ENCODE measurements around the gene ASCL5.

The ASCL5 gene

DNA sequence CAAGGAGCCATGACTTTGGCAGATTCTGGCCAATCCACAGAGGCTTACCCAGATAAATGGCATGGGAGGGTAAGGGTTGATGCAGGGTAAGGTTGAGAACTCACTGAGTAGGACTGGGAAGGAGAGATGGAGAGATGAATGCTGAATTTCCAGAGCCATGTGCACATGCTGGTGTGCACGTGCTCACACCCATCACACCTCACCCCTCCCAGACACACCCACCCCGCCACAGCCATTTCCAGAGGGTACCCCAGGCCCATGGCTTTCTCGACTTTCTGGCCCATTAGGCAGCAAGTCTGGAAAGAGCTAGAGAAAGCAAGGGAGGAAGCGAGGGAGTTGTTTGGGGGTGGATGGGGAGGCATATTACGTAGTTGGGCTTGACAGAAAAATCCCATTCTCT is 16.4 kb downstream of the ASCL5 start:
- DNase-seq, result no peak

DNA sequence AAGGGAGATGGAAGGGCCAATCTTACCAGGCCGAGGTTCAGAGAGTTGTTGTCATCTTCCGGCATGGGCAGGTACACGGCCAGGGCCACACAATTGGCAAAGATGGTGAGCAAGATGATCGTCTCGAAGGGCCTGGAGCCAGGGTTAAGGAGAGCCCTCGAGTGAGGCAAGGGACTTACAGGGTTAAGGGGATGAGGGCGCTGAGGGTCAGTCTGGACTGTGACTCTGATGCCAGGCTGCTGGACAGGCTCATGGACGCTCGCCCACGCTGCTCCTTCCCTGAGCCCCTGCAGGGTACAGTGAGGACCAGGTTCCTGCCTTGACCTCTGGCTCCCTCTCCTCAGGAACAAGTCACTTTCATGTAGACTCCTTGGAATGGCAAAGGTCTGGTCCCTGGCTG is 16.8 kb downstream of the ASCL5 start:
- no peak for DNase-seq

DNA sequence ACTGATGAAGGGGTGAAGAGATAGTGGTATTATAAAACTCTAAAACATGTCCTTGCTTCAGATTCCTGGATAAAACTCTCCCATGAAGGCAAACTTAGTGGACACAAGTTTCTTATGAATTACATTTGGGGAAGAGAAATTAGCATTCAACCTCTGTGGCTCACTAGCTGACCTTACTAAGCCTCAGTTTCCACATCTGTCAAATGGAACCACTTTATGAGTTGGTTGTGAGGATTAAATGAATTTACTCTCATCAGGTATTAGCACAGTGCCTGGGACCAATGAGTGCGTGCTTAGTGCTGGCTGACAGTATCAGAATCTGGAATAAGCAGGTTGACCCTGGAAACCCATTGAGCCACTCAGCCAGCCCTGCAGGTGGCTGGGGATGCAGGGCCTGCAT is 17.3 kb downstream of the ASCL5 start:
- no peak for DNase-seq

DNA sequence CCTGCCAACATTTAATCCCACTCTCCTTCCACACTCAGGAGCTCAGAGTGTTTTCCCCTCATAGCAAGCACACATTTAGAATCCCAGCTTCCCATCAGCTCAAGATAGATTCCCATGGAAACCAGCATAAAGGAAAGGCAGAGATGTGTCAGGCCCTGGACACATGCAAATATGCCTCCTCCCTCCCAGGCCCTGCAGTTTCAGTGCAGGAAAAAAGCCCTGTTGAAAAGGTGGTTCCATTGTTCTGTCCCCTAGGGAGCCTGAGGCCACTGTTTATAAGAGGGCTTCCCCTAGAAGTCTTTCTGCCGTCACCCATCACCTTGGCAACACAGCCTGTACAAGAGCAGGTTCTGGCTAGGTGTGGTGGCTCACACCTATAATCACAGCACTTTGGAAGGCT is 18.4 kb downstream of the ASCL5 start:
- DNase-seq, result no peak

DNA sequence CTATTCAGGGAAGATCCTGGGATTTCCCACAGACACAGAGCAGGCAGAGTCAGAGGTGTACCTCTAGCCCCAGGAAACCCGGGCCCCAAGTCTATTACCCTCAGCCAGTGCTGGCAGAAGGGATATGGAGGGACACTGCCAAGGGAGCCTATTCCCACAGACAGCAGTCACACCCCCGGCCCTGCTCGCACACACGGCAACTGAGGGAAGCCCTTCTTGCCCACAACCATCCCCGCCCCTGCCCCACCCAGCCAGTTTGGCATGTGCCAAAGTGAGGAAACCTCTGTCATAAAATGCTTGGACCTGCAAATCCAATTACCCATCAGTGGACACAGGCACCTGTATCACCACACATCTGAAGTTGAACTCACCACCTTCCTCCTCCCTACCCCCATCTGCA is 21.3 kb downstream of the ASCL5 start:
- no peak for DNase-seq

DNA sequence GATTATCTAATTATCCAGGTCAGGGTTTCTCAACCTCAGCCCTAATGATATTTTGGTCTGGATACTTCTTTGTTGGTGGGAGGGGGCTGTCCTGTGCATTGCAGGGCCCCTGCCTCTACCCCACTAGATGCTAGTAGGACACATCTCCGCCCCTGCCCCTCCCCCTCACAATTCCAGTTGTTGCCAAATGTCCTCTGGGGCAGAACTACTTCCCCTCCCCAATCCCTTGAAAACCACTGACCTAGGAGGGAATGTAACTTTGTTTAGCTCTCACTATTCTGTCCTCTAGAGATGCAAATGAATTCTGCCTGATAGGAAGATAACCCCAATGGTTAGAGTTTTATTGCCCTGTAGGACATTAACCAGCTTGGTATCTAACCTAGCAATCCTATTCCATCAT is 22.8 kb downstream of the ASCL5 start:
- DNase-seq, result no peak

DNA sequence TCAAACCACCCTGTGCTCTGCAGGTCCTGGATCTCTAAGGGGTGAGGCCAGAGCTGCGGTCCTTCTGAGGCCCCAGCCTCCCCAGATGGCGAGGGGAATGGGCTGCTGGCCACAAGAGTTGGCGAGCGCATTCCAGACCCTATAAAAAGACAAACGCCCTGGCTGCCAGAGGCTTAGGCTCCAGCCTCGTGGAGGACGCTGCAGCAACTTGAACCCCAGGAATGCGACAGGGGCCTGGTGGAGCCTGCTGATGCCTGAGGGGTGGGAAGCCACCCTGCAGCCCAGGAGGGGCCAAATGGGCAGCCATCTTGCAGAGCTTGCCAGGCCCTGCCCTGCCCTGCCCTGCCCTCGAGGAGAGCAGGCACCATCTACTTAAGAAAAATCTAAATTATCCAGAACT is 23.3 kb downstream of the ASCL5 start:
- DNase-seq, result no peak

DNA sequence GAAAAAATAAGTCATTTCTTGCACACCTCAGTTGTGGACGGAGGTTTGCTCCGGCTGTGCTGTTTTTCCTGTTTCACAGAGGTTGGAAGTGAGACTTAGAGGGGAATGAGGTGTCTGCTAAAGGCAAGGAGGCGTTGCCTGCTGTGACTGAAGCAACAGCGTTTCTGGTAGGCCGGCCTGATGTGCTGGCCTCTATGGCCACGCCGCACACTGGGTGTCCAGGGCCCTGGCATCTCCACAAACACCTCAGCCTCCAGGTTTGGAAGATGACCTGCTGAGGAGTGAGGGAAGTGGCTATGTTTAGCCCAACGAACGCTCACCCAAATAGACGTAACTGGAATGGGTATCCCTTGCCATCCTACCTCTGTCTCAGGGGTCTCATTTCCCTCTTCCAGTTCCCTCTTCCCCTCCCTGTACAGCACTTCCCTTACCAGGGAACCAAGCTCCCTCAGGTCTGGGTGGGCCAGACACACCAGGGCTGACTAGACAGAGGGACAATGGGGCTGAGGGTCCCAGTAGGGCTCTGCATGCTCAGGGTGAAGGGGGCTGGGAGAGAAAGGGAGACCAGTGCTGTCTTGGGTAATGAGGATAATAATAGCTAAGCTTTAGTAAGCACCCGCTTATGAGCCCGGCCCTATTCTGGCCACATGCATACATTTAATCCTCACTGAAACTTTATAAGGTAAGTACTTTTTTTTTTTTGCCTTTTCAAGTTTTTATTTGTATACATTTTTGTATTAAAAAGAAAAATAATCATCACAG is 26.6 kb downstream of the ASCL5 start:
- DNase-seq, result no peak

DNA sequence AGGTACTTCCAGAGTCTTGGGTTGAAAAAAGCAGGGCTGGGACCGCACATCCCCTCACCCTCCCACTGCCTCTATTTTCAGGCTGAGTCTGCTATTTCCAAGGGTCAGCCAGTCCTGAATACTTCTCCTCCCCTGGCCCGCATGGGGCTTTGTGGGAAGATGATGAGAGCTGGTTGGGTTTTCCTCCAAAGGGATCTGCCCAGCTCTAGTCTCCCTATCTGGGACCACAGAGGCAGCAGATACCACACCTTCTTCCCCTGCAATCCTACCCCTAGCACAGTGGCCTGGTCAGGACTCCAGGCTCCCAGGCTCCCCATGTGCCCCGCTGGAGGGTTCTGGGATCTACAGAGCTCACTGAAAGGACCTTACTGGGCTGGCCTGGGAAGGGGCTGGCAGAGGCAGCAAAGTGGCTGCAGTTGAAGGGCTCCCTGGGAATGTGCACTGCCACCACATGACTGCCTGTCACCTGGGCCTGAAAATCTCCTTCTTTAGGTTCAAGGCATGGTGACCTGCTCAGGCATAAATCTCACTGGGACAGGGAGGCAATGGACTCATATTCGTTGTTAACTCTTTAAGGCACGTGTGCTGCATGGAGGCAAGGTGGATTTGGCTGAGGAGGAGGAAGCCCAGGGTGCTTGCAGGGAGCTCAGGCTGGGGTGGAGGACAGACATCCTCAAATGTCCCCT is 27.8 kb downstream of the ASCL5 start:
- DNase-seq, result no peak

DNA sequence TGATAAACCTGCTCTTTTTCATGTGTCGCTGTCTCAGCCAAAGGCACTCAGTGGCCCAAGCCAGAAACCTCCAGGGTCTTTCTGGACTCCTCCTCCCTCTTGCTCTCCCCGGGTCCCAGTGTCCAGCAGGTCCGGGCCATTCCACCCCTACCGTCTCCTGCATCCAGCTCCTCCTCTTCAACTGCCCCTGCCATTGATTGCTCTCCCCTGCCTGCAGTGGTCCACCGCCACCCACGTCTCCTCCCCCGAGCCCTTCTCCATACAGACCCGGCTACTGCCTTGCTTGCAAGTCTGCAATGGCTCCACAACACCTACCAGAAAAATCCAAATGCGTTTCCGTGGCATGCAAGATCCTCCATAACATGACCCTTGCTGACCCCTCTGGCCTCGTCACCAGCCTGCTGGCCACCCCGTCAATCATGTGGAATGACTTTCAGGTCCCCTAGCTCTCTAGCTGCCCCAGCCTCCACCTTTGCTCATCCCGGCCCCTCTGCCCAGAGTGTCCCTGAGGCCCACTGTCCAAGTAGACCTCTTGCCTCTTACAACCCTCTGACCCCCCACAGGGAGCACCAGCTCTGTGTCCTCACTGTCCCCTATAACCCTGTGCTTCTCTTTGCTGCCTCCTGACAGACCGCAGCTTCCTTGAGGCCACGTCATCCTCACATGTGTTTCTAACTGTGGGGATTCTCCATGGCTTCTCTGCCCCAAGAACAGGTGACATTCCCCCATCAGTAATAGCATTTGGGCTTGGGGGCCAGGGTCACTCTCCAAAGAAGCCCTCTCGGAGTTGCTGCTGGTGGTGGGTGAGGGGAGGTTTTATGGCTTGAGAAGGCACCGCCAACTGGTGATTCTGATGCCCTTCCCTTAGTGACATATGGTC is 29.8 kb downstream of the ASCL5 start:
- DNase-seq, result no peak

DNA sequence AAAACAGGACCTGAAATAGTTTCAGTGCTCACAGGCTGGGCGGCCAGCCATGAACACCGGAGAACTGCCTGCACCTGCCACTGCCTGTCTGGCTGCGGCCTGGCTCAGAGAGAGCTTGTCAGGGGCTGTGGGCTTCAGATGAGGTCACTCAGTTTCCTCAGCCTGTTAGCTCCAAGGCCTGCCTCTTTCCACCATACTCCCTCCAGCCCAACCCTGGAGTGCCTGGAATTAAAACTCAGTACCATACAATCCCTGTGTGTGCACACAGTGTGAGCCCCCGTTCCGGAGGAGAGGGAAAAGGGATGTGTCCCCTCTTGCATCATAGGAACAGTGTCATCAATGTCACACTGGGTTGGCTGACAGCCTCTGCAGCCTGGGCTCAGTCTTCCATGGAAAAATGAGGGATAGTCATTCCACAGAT is 30.9 kb downstream of the ASCL5 start:
- DNase-seq, result no peak

DNA sequence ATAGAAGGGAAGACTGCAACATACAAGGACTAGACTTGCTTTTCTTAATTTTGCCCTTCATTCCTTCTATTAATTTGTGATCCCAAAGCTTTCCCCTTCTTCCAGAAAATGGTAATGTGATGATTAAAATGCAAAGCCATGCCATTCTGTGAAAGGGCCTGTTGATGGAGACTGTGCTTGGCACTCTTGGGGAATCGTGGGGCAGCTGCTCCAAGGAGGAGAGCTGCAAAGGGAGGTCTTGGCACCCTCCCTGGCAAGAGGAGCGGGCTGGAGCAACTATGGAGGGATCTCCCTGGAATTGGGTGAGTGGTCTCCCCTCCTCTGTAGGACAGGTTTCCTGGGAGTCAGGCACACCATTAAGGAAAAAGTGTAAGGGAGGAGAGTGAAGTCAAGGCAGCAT is 31.4 kb downstream of the ASCL5 start:
- DNase-seq, result no peak

DNA sequence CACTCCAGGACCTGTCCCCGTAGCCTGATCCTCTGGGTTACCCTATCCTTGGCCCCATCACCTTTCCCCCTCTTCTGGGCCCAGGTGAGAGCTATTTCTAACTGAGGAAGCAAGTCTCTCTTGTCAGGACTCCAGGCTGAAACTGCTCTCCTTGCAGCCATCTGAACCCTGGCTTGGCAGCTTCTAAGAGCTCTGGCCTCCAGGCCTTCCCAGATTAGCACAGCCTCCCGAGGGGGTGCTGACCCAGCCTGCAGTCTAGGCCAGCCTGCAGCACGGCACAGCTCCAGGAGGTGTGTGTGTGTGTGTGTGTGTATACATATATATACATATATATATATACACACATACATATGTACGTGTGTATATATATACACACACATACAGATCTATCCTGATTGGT is 32.2 kb downstream of the ASCL5 start:
- DNase-seq, result no peak

DNA sequence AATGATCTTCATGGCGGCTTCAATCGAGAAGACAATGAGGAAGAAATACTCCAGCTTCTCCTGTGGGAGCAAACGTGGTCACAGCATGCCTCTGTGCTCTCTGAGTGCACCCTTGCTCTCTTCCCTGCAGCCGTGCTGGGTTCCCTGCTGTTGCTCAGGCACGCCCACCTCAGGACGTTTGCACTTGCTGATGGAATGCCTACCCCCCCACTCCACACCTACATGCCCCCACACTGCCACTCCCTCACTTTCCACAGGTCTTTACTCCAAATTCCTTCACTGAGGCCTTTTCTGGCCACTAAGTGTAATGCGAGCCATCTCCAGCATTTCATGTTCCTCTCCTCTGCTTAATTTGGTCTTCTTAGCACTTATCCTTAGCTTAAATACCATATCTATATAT is 33.0 kb downstream of the ASCL5 start:
- no peak for DNase-seq

DNA sequence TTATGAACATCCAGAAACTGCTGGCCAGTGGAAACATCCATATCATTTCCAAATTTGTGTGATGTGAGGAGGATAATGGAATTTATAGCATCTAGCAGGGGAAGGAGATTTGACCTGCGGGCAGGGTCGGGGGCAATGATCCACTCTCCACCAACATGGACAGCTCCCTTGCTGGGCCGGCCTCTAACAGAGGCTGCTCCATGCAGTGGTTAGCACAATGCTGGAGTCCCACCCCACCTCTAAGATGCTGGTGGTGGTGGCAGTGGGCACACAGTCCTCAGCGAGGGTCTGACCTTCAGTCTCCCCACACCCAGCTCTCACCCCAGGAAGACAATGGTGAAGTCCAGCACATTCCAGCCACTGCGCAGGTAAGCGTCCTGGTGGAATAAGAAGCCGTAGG is 33.4 kb downstream of the ASCL5 start:
- no peak for DNase-seq

DNA sequence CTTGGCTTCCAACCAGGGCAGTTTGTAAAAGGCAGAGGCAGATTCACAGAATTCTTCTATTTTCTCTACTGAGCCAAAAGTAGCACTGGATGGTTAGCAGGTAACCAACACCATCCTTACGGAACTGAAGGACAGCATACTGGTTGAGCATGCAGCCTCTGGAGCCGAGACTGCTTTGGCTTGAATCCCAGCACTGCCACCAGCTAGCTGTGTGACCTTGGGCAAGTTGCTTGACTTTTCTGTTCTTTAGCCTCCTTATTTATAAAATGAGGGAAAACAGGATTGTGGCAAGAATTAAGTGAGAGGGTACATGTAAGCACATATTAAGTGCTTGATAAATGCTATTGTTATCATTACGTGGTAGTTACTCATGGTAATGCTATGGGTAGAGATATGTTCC is 34.2 kb downstream of the ASCL5 start:
- no peak for DNase-seq

DNA sequence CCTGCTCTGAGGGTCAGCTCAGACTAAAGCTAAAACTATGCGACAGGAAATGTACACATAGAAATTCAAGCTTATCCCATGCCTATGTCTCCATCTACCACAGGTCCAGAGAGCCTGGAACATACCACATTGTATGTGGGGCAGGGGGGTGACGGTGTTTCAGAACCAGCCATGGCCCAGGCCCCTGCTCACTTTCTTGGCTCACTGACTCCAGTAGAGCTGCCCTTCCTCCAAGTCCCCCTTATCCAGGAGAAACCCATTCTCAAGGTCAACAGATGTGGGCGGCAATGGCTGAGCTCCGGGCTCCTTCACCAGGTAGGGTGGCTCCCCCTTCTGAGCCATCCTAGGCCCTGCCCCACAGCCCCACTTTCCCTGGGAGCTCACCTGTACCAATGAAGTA is 35.7 kb downstream of the ASCL5 start:
- no peak for DNase-seq

DNA sequence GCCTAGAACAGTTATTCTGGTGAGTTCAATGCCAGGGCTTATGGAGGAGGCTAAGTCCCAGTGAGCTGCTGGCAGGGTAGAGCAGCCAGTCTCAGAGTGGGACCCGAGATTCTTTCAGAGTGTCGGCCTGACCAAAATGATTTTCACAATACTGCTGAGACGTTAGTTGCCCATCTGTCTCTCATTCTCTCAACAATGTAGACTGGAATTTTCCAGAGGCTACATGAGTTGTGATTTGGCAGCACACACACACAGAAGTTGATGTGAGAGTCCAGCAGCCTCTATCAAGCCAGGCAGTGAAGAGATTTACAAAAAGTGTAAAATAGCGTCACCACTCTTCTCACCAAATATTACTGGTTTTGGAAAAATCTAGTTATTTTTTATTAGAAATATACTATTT is 36.4 kb downstream of the ASCL5 start:
- DNase-seq, result no peak

DNA sequence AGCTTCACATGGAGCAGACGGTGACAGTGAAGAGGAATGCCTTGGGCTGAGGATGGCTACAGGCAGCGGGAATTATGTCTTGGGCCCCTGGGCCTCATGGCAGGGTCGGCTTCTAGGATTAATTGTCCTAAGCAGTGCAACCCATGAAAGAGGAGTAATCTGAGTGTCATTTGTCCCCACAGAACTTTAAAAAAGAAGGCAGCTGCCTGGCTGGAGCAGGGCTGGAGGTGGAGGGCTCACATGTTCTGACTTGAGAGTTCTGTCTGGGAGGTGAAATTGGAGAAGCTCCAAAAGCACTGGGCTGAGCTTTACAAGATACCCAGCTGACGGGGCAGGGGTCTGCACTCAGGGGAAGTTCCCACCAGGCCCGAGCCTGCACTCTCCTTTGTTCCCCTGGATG is 37.4 kb downstream of the ASCL5 start:
- no peak for DNase-seq

DNA sequence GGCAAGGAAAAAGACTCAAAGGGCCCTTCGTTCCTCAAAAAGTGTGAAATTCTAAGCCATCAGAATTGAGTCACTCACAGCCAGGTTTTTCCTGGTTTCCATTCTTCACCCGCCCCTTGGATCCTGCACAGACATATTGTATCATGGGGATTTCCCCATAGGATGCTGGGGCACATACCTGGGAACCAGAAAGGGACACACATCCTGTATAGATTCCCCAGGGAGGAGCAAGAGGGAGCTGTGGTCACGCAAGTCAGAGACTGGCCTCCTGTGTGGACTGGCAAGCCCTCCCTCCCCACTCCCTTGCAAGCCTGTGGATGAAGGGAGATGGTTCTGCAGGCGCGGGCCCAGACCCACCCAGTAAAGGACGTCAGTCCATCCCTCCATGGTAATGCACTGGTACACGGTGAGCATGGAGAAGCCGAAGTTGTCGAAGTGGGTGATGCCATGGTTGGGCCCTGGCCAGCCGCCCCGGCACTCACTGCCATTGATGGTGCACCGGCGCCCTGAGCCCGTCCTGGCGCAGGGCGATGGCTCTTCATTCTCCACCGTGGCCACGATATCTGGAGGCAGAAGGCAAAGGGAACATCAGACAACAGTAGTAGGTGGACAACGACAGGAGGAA is 38.0 kb downstream of the ASCL5 start:
- DNase-seq, result no peak

DNA sequence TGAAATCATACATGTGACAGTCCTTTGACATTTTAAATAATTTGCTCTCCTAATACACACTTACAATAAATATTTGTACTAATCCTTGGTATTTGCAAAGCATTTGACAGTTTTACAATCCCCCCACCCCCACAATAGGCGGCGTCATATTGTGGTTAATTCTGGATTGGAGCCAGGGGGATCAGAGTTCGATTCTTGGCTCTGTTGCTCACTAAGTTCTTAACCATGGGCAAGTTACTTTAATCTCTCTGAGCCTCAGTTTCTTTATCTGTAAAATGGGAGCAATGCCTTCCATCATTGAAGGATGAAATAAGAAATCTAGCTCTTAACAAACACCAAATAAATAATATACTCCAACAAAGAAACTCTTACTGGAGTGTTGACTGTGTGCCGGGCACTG is 38.6 kb downstream of the ASCL5 start:
- DNase-seq, result no peak

DNA sequence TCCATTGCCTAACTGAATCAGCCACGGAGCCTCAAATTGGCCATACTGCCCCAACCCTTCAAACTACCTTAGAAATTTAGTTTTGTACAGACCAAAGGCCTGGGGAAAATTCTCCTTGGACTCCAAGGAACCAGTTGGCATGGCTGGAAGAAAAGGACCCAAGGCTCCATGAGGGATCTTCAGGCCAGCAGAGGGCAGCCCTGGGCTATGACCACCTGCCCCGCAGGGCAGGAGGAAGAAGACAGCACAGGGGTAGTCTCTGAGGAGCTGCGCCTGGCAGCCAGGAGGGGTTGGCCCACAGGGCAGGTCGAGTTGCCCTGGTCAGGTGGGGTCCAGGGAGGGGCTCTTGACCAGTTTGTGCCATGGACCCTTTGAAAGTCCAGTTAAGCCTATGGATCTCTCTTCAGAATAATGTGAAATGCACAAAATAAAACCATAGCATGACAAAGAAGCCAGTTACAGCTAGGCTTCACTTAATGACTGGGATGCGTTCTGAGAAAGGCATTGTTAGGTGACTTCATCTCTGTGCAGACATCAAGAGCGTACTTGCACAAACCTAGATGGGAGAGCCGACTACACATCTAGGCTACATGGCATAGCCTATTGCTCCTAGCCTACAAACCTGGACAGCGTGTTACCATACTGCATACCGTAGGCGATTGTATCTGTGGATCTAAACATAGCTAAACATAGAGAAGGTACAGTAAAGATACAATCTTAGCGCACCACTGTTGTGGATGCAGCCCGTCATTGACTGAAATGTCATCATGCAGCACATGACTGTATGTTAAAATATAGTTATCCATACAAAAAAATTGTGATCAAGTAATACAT is 40.9 kb downstream of the ASCL5 start:
- peak; percentile 27 for DNase-seq
